Stimulated activated CD8-positive, alpha-beta memory T cell treated with anti-CD3 and anti-CD28 coated beads, Interleukin-12 subunit alpha, Interleukin-12 subunit beta, amount 100 ng/mL, for 4 hours (primary cell): ENCODE data around the gene RAI1.
A peak's percentile ranks its signal among the peaks of the same experiment; 100 is the strongest.

Experiments
- DNase-seq: peaks from one replicate; pipeline ENCODE4 v3.0.0-alpha.2; 2020; ENCODE audit warnings: low read depth

RAI1 gene

DNA sequence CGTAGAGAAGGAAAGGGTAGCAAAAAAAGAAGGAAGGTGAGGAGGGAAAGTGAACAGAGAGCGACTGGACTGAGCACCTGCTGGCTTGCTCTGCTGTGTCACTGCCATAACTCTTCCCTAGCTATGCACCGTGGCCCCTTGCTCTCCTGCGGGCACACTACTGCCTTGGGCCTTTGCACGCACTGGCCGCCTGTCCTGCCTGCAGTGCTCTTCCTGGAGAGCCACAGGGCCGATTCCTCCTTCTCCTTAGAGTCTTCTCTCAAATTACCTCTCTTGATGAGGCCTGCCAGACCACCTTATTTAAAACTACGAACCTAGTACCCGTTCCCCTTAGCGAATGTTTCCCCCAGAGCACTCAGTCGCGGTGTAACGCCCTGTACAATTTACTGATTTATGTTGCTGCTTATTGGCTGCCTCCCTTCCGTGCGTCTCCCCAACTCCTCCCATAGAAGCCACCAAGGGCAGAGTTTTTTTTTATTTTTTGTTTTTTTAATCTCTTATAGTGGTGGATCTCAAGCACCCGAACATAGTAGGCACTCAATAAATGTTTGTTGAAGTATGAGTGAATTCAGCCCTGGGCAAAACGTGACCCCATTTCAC lies 70.3 kb downstream of the RAI1 start:
- DNase-seq = no peak

DNA sequence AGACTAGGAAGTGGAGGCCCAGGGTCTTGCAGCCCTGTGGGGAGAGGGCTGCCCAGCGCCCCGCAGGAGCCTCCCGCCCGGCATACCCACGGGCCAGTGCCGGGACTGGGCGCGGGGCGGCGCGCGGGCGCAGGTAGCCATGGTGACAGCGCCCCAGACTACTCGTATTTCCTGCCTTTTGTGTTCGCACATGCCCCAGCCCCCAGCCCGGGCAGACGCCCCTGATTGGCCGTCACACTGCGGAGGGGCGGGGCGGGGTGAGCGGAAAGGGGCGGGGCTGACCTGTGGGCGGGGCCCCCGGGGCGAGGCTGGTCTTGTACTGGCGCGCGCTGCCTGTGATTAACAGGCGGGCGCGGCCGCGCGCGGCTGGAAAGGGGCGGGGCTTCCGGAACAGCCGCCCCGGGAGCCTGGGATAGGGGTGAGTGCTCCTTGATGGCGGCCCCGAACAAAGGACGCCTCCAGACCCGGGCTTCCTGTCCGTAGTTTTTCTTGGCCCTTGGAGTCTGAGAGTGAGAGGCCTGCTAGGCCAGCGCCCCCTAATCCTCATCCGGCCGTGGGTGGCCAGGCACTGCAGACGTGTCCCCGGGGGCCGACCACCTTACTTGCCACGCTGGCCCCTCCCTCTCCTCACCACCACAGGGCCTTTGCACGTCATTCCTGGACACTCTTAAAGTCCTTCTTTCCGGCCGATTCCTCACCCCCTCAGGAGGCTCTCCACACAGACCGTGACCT lies 71.0 kb downstream of the RAI1 start:
- DNase-seq = peak; percentile 96

DNA sequence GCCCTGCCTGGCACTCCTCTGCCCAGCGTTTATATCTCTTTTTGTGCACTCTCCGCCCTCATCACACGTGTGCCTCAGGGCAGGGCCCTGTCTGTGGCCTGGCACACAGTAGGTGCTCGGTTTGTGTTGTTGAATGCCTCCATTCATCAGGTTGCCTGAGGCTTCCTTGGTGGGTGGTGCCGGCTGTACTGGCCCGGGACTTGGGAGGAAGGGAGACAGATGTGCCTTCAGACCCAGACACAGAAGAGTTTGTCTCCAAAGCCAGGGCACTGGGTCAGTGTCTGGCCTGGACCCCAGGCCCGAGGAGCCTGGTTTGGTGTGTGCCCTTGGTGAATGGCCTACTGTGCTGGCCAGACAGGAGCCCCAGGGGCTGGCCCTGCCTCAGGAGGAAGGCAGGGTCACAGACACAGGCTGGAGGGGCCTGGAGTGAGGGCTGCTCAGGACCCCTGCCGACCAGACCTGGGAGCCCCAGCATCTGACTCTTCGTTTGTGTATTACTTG lies 71.6 kb downstream of the RAI1 start:
- no peak for DNase-seq

DNA sequence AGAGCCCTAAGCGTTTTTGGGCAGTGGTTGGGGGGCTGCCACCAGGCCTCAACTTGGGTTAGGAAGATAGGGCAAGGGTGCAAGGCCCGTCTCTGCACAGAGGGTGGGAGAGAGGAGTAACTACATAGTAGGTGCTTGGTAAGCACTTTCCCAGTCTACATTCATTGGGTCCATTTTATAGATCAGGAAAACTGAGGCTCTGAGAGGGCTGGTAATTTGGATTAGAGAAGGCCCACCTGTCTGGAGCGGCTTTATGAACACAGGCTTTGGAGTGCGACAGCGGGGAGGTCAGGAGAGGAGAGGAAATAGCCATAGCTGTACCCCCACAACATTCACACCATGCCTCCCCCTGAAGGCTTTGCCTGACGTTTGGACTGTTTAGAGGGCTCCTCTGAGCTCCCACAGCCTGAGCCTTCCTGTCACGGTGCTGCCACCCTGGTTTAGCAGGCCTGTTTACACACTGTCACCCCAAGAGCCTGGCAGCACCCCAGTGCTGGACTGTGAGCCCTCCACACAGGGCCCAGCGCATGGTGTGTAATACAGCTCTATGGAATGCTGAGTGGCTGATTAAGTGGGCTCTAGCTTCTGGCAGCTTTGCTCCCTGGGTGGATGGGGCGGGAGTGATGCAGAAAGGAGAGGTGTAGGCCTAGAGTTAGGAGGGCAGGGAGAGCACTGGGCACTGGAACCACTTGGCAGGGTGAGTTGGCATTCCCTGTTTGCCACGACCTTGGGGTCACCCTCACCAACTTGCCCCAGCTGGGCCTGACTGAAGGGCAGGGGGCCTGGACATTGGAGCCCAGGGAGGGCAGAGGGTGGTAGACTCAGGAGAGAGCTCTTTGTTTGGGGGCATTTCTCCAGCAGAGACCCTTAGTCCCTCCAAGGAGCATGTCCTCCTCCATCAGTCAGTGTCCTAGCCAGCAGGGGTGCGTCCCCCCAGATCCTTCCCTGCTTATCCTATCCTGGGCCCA lies 73.7 kb downstream of the RAI1 start:
- DNase-seq = no peak

DNA sequence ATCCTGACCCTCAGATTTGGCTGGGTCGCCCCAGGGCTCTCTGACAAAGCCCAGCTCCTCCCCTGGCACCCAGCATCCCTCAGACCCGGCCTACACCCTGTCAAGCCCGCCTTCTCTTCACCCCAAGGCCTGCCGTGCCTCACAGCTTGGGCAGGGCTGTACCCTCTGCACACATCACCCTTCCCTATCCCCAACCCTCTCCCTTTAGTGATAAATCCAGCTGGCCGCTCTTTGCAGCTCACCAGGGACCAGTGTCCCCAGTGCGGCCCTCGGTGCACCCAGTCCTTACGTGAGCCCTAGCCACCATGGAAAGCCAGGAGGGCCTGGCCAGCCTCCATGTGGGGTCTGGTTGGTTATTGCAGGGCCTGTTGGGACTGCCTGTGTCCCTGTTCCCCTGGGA lies 74.5 kb downstream of the RAI1 start:
- no peak for DNase-seq

DNA sequence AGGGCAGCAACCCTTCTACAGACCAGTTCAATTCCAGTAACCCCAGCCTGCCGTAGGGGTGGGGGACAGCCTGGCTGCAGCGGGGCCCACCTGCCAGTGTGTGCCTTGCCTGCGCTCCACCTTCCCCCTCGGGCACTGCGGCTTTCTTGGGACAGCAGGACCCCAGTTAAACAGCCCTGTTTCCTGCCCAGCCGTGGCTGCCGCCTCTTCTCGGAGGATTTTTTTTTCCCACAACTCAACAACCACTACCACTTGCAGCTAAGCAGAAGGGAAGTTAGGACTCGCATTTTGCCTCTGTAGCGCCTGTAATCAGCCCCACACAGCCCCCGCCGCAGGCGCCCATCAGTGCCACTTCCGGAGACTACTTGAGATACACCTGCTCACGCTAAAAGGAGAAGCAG lies 76.1 kb downstream of the RAI1 start:
- no peak for DNase-seq

DNA sequence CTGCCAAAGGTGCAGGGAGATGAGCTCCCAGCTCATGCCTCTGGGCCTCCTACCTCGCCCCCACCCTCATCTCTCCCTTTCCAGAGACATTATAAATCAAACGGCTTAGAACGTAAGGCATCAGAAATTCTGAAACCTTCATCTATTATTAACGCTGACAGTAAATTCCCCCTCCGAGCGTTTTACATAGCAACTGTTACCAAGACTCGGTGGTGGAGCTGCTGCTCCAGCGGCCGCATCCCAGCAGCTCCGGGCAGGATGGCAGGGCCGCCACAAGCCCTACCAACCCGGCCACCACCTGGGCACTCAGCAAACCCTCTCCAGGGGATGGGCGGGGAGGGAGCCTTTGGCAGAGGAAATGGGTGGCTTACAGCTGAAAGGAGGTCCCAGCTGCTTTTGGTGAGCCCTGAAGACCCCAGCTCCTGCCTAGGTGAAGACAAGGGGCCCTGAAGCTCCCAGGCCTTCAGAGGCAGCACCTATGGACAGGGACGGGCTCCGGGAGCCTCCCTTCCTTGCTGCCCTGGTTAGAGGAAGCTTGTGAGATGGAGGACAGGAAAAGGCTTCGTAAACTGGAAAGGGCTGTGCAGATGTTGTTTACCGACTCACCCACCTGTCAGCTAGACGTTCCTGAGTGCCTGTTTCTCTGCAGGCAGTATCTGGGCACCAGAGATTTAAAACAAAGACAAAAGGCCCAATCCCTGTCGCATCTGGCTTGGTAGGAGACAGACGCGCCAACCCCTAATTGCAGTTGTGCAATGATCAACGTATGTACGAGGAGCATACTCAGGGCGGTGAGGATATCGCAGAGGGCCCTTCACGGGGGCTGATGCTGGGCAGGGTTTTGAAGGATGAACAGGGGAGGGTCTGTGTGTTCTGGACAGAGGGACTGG lies 76.9 kb downstream of the RAI1 start:
- DNase-seq = no peak

DNA sequence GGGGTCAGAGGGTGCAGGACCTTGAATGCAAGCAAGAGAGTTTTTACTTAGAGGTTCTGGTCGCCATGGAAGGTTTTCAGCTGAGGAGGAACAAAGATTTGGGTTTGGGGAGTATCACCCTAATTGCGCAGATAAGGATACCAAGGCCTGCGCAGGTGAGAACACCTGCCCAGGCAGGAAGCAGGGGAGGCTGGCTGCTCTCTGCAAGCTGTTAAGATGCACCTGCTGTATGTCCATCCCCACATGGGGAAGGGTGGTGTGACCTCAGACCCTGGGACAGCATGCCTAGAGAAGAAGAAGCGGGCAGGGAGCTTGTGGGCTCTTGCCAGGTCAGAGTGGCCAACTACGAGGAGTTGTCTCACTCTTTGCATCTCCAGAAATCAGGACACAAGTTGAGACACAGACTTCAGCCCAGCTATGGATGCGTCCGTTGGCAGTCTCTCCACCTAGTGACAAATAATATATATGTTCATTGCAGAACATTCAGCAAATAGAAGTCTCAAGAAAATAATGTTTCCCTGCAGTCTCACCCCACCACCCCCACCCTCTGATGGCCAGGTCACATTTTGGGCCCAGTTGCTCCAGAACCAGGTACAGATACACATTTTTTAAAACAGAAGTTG lies 77.8 kb downstream of the RAI1 start:
- no peak for DNase-seq

DNA sequence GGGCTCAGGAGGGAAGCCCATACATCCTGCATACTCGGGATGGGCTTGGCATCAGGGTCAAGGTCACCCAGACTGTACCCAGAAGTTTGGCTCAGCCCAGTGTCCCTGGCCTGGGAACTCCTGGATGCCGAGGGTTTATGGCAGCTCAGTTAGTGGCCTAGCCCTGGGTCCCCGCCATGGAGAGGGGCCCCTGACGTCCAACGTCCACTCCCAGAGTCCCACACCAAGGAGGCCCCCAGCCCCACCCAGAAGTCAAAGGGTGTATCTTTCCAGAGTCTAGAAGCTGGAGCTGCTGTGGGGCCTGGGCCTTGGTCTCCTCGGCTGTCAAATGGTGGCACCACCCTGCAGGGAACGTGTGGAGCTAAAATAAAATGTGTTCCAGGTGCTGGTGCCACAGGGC lies 79.1 kb downstream of the RAI1 start:
- no peak for DNase-seq

DNA sequence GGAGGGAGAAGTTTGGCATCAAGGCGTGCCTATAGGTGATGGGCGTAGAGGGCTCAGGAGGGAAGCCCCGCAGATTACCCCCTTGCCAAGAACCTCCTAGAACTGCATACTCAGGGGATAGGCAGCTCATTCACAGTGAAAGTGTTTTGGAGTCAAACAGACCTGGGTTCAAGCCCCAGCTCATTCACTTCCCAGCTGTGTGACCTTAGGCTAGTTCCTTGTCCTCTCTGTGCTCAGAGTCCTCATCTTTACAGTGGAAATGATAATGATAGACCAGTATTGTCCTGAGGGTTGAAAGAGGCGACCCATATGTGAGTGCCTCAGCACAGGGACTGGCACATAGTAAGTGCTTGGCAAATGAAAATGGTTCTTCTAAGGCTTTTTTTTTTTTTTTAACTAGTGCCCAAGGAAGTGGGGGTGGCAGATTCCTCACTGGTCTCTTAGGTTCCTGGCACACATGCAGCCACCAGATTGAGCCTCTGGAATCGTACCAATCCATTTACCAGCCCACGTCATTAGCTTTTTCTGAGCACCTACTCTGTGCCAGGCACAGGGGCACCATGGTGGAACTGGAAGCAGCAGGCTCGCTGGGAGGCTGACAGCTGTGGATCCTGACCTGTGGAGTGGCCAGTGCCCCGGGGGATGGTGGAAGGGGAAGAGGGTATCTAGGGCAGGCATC lies 79.8 kb downstream of the RAI1 start:
- no peak for DNase-seq

DNA sequence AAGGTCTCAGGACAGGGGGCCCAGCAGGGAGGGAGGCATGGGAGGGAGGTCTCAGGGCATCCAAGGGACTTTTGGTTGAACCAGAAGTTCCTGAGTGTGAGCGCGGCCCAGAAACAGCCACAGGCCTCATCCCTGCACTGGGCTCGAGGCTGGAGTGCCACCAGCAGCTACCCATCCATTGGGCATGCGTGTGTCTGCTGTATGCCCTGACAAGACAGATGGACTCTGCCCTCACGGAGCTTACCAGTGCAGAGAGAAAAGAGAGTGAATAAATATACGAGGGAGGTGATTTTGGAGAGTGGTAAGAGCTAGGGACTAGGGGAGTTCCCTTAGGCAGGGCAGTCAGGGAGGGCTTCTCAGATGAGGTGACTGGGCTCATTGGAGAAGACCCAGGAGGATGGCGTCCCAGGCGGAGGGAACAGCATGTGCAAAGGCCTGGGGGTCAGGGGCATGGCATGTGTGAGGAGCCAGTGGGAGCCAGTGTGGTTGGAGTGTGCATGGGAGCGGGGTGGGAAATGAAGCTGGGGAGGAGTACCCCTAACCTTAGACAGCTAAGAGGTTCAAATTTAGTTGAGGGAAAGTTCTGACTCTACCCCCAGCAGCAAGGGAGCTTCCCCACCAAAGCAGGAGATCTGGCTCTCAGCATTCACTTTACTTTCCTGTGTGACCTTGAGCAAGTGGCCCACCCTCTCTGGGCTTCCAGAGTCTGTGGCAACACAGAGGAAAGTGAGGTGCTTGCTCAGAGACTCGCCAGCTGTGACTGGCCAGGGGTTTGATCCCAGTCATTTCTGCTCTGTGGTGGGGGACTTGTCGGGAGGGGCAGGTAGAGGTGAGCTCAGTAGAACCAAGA lies 80.9 kb downstream of the RAI1 start:
- DNase-seq = no peak

DNA sequence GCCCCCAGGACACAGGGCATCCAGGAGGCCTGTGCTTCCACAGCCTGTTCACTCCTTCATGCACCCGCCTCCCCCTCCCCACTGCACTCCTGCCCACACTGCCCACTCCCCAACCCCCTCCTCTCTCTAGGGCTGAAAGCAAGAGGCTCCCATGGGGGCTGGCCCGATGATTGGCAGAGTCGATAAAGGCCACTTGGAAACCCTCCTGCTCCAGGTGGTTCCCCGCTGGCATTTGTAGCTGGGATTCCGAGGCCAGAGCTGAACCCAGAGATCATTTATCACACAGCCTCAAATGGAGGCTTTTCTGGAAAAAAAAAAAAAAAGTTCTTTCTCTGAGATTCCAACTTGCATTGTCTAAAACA lies 81.5 kb downstream of the RAI1 start:
- no peak for DNase-seq

DNA sequence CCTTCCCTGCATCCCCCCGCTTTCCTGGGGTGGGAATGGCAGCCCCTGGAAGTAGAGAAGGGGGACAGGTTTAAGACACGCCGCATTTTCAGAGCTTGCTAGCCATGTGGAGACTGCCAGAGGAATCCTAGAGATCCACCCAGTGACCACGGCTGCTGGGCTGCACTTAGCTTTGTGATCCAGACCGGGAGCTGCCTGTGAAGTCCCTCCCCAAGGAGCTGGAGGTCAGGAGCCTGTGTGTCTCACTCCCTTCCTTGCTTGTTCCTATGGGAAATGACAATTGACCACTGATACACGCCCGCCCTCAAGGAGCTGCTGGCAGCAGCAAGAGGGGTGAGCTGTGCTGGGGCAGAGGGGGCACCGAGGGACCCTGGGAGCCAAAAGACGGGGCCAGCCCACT lies 81.9 kb downstream of the RAI1 start:
- DNase-seq = no peak

DNA sequence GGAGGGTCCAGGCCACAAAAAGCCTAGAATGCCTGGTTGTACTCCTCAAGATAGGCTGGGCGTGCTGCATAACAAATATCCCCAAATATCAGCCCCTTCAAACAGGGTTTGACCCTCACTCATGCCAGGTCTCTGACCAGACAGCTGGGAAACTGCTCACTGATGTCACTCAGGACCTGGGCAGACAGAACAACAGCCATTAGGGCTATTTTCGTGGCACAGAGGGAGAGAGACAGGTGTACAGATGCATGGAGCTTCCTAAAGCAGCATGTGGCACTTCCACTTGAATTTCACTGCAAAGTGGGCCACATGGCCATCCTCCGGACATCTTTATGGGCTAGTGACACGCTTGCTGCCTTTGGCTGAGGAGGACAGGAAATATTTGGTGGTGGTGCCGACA lies 82.5 kb downstream of the RAI1 start:
- no peak for DNase-seq

DNA sequence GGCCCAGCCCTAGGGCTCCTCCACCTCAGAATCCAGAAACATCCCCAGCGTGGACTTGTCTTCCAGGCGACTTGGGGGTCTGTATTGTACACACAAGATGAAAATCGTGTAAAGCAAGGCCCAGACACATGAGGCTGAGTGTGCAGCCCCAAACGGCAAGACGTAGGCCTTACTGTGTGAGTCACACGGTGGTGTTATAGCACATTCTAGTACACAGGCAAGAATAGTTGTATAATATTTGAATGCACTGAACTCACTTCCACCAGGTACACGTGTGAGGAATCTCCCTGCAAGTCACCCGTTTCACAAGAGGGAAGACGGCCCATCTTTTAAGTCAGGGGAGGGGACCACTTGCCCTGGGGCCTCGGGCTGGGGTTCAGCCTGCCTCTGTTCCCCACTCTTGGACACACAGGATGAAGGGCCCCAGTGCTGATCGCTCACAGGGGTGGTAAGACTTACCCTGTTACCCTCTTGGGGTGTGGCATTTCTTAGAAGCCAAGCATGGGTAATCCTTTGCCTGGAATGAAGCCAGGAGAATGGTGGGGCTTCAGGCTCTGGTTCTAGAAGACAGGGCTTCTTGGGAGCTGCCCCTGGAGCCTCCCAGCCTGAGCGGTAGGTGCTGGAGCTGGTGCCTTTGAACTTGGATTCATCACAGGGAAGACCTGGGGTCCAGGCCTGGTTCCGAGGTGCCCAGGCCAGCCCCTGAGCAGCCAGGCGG lies 84.3 kb downstream of the RAI1 start:
- no peak for DNase-seq

DNA sequence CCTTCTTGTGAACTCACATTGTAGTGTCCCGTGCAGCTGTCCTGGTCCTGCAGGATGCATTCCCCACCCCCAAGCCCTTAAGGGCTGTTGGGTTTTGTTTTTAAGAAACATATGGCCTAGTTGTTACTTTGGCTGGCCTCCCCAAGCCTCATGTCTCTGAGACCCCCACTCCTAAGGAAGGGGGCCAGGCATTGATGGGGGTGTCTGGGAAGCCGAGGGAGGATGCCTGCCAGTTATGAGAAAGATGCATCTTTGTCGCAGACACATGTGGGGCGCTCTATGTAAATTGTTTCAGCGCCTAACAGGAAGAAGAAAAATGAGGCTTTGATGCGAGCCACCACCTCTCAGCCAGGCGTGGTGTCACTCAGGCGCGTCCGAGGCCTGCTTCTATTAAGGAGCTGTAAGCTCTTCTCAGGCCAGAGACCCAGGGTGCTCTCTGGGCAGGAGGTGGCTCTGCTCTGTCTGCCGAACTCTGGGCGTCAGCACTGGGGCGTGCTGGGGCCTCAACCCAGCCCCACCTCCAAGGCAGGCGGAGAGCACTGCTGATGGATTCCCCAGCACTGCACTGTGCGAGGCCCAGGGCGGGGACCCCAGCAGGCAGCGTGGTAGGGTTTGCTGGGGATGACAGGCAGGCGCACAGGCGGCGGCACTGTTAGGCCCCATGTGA lies 85.0 kb downstream of the RAI1 start:
- DNase-seq = no peak

DNA sequence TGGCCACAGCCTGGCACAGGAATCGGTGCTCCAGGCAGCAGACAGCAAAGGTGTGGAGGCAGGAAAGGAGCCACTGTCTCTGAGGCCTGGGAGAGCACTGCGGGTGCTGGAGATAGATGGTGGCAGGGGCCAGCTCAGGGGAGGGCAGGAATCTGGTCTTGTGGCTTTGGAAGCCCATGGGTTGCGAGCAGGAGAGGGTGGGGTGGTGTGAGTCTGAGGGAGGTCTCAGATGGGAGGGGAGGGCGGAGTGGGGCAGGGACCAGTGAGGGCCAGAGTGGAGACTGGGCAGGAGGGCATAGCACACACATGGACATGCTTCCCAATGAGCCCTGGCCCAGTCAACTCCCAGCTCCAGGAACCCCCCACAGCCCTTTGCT lies 85.5 kb downstream of the RAI1 start:
- DNase-seq = no peak

DNA sequence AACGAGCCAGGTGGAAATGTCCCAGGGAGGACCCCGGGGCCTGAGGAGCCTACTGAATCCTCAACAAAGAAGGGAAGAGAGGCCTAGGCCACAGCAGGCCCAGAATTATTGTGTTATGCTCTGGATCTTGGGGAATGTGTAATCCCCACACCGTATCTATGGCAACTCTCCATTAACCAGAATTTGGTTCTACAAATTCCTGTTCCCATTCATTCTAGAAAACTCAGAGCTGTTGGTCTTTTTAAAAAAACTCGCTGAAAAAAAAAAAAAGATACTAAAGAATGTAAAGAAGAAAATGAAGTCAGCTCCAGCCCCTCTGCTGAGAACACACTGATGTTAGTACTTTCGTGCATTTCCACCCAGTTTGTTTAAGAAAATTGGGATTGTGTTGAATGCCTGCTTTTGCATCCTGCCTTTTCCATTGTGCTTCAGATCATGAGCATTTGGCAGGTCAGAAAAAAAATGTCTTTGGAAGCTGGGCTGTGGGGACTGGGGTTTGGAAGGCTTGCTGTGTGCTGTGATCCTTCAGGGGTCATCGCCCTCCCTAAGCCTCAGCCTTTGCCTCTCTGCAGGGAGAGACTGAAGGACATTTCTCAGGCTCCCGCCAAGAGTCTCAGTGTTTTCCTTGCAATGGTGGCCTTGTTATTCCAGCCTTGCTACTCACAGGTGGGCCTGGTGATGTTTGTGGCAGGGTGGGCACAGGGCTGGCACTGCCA lies 86.1 kb downstream of the RAI1 start:
- no peak for DNase-seq
